Choroid plexus epithelial cell (primary cell): ENCODE results near the gene TLE7.

Source experiments
- DNase-seq: peaks from one replicate; pipeline ENCODE4 v3.0.0-alpha.2; 2010; ENCODE audit warnings: low read depth
- H3K4me3 ChIP-seq: 2 replicates; pipeline ENCODE4 v1.5.1; 2011; ENCODE audit warnings: low read depth, mild to moderate bottlenecking, control low read depth, low read length, moderate library complexity
- CTCF ChIP-seq: conservative IDR thresholded peaks from 2 replicates; pipeline ENCODE4 v1.5.1; 2011; ENCODE audit warnings: low read depth, mild to moderate bottlenecking, control low read depth, inconsistent platforms, low read length, moderate library complexity

Gene TLE7

GRCh38 chr16:71423016-71423415 is 18.8 kb downstream of the TLE7 start:
- TF ChIP-seq CTCF: no peak
- DNase-seq: no peak
- no peak overlapping the region for H3K4me3 ChIP-seq

- peak; percentile 31 for DNase-seq
- H3K4me3 ChIP-seq: no peak overlapping the region
- peak; percentile 53 for TF ChIP-seq CTCF
Observed at GRCh38 chr16:71421911-71422310, 19.9 kb downstream of the TLE7 start.

- no peak for DNase-seq
- no peak for TF ChIP-seq CTCF
- no peak overlapping the region for H3K4me3 ChIP-seq
Observed at GRCh38 chr16:71414038-71414437, 27.8 kb downstream of the TLE7 start.

- DNase-seq: no peak
- TF ChIP-seq CTCF: no peak
- H3K4me3 ChIP-seq: no peak overlapping the region
Observed at GRCh38 chr16:71413341-71413740, 28.5 kb downstream of the TLE7 start.

GRCh38 chr16:71412270-71413160 is 29.3 kb downstream of the TLE7 start:
- DNase-seq: peak; percentile 78
- TF ChIP-seq CTCF: peak; percentile 88

GRCh38 chr16:71410146-71410545 is 31.7 kb downstream of the TLE7 start:
- DNase-seq: no peak
- no peak for TF ChIP-seq CTCF
- no peak overlapping the region for H3K4me3 ChIP-seq

More at GRCh38 chr16:71412270-71413160, 29.3 kb downstream of the TLE7 start:
- H3K4me3 ChIP-seq: no peak overlapping the region
